WTC11 (cell line): ENCODE results near the gene TEX51.

Experiments used
- CTCF ChIP-seq: fragments of 200-600 bp; IDR thresholded peaks from 2 replicates; pipeline ENCODE4 v1.8.0; 2022; ENCODE audit warnings: antibody characterized with exemption
- FOXP1 ChIP-seq: sonication (generic); formaldehyde crosslinking; IDR thresholded peaks from 2 replicates; pipeline ENCODE4 v1.8.0; 2022; ENCODE audit warnings: missing genetic modification reagents, mild to moderate bottlenecking, moderate library complexity, borderline replicate concordance
- GABPB1 ChIP-seq: sonication (generic); formaldehyde crosslinking; IDR thresholded peaks from 2 replicates; pipeline ENCODE4 v1.8.1; 2023; ENCODE audit warnings: mild to moderate bottlenecking, missing genetic modification reagents
- MAX ChIP-seq: sonication (generic); formaldehyde crosslinking; IDR thresholded peaks from 2 replicates; pipeline ENCODE4 v1.8.0; 2022; ENCODE audit warnings: mild to moderate bottlenecking, missing genetic modification reagents
- MXD4 ChIP-seq: fragments of 250-450 bp; sonication (Bioruptor Pico); IDR thresholded peaks from 2 replicates; pipeline ENCODE4 v1.8.0; 2021; ENCODE audit warnings: mild to moderate bottlenecking, moderate library complexity, borderline replicate concordance
- USF2 ChIP-seq: sonication (generic); formaldehyde crosslinking; IDR thresholded peaks from 2 replicates; pipeline ENCODE4 v1.8.1; 2023; ENCODE audit warnings: mild to moderate bottlenecking, missing genetic modification reagents, moderate library complexity

GRCh38 chr2:126894082-126894481, 4.6 kb upstream of the TEX51 start:
- TF ChIP-seq CTCF (no peak), MXD4 (CRISPR knock-in tag) (no peak), MAX (no peak), FOXP1 (CRISPR knock-in tag) (no peak), USF2 (CRISPR knock-in tag) (no peak), GABPB1 (no peak)
